SK-N-SH treated with all-trans-retinoic acid at 6 μM for 48 hours (cell line): ENCODE measurements around the gene CYB561.

Experiments
- ATAC-seq: fragments of 200-7000 bp; cut with Tn5 transposase; 3 replicates; pipeline ENCODE4 v1.9.1; 2020; ENCODE audit warnings: mild to moderate bottlenecking, moderate library complexity
- ARNTL ChIP-seq: fragments of 450-650 bp; formaldehyde crosslinking; IDR thresholded peaks from 2 replicates; pipeline ENCODE4 v1.5.0; 2020; ENCODE audit warnings: low read depth, mild to moderate bottlenecking, moderate library complexity, borderline replicate concordance
- BACH2 ChIP-seq: fragments of 250-450 bp; sonication (Bioruptor Pico); IDR thresholded peaks from 2 replicates; pipeline ENCODE4 v1.9.0; 2021; ENCODE audit warnings: mild to moderate bottlenecking, borderline replicate concordance
- CSDC2 ChIP-seq: fragments of 250-450 bp; sonication (Bioruptor Pico); IDR thresholded peaks from 2 replicates; pipeline ENCODE4 v1.5.0; 2020; ENCODE audit warnings: mild to moderate bottlenecking, moderate library complexity
- ESRRG ChIP-seq: fragments of 250-450 bp; sonication (Bioruptor Pico); IDR thresholded peaks from 2 replicates; pipeline ENCODE4 v1.6.1; 2021; ENCODE audit warnings: mild to moderate bottlenecking
- GLIS3 ChIP-seq: fragments of 250-450 bp; sonication (Bioruptor Pico); IDR thresholded peaks from 2 replicates; pipeline ENCODE4 v1.5.0; 2020; ENCODE audit warnings: mild to moderate bottlenecking, moderate library complexity
- ISL1 ChIP-seq: fragments of 250-450 bp; sonication (Bioruptor Pico); IDR thresholded peaks from 2 replicates; pipeline ENCODE4 v2.1.2; 2022; ENCODE audit warnings: mild to moderate bottlenecking, moderate library complexity
- OSR1 ChIP-seq: fragments of 250-450 bp; sonication (Bioruptor Pico); IDR thresholded peaks from 2 replicates; pipeline ENCODE4 v1.8.0; 2022; ENCODE audit warnings: moderate library complexity, mild to moderate bottlenecking, inconsistent platforms
- PPARA ChIP-seq: fragments of 250-450 bp; sonication (Bioruptor Pico); IDR thresholded peaks from 2 replicates; pipeline ENCODE4 v1.5.0; 2020; ENCODE audit warnings: mild to moderate bottlenecking, borderline replicate concordance
- RARB ChIP-seq: fragments of 250-450 bp; sonication (Bioruptor Pico); IDR thresholded peaks from 2 replicates; pipeline ENCODE4 v1.8.0; 2021; ENCODE audit warnings: mild to moderate bottlenecking, moderate library complexity
- SNAI2 ChIP-seq: fragments of 250-450 bp; sonication (Bioruptor Pico); IDR thresholded peaks from 2 replicates; pipeline ENCODE4 v1.5.0; 2020; ENCODE audit warnings: mild to moderate bottlenecking, moderate library complexity
- TCF4 ChIP-seq: fragments of 250-450 bp; sonication (Bioruptor Pico); IDR thresholded peaks from 2 replicates; pipeline ENCODE4 v1.8.0; 2021; ENCODE audit warnings: mild to moderate bottlenecking, moderate library complexity, borderline replicate concordance
- TOX ChIP-seq: fragments of 250-450 bp; sonication (Bioruptor Pico); IDR thresholded peaks from 2 replicates; pipeline ENCODE4 v1.8.0; 2021; ENCODE audit warnings: mild to moderate bottlenecking, moderate library complexity, borderline replicate concordance
- ZC3H10 ChIP-seq: fragments of 250-450 bp; sonication (Bioruptor Pico); IDR thresholded peaks from 2 replicates; pipeline ENCODE4 v1.5.1; 2021; ENCODE audit warnings: mild to moderate bottlenecking, moderate library complexity
- ZFP3 ChIP-seq: fragments of 250-450 bp; sonication (Bioruptor Pico); IDR thresholded peaks from 2 replicates; pipeline ENCODE4 v1.5.0; 2020; ENCODE audit warnings: mild to moderate bottlenecking, moderate library complexity
- ZFP30 ChIP-seq: fragments of 450-650 bp; formaldehyde crosslinking; IDR thresholded peaks from 2 replicates; pipeline ENCODE4 v1.5.0; 2022; ENCODE audit warnings: mild to moderate bottlenecking, moderate library complexity
- ZNF565 ChIP-seq: fragments of 450-650 bp; formaldehyde crosslinking; conservative IDR thresholded peaks from 2 replicates; pipeline ENCODE4 v1.5.0; 2020; ENCODE audit warnings: low read depth, mild to moderate bottlenecking, moderate library complexity
- ZNF70 ChIP-seq: fragments of 450-650 bp; formaldehyde crosslinking; IDR thresholded peaks from 2 replicates; pipeline ENCODE4 v1.5.0; 2020; ENCODE audit warnings: mild to moderate bottlenecking, moderate library complexity
- ZNF8 ChIP-seq: fragments of 450-650 bp; formaldehyde crosslinking; IDR thresholded peaks from 2 replicates; pipeline ENCODE4 v1.5.0; 2020; ENCODE audit warnings: mild to moderate bottlenecking, moderate library complexity
- TF ChIP-seq, protein P1 (sequence below): fragments of 250-450 bp; sonication (Bioruptor Pico); IDR thresholded peaks from 2 replicates; pipeline ENCODE4 v1.8.0; 2021; ENCODE audit warnings: low read depth, mild to moderate bottlenecking, moderate library complexity, borderline replicate concordance
- TF ChIP-seq, protein P2 (sequence below): fragments of 250-450 bp; sonication (Bioruptor Pico); IDR thresholded peaks from 2 replicates; pipeline ENCODE4 v1.5.1; 2020; ENCODE audit warnings: low read depth, mild to moderate bottlenecking, moderate library complexity
- TF ChIP-seq, protein P3 (sequence below): fragments of 250-450 bp; sonication (Bioruptor Pico); IDR thresholded peaks from 2 replicates; pipeline ENCODE4 v1.5.1; 2021; ENCODE audit warnings: mild to moderate bottlenecking, moderate library complexity

CYB561 gene

DNA sequence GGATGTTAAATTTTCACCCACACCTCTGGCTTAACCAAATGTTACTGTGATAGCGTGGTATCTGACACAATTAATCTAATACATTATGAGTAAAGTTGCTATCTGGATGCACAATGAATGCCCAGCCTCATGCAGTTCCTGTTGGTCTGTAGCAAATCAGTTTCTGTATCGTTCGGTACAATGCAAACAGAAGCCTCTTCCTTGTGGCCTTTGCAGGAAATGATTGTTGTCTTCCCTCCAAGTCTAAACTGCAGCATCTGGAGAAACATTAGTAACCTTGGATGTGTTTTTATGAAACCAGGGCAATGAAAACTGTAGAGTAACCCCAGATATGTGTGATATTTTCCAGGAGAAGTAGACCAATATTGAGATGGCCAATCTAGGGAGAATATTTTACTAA is 46.8 kb downstream of the CYB561 start:
- no peak for TF ChIP-seq ARNTL (CRISPR knock-in tag)
- TF ChIP-seq TCF4 (CRISPR knock-in tag): peak; percentile 52
- 0 out of 2 replicates have a peak, but pooled peaks have one; percentile 42 for TF ChIP-seq SNAI2 (CRISPR knock-in tag)
- peak; percentile 55 for ATAC-seq

DNA sequence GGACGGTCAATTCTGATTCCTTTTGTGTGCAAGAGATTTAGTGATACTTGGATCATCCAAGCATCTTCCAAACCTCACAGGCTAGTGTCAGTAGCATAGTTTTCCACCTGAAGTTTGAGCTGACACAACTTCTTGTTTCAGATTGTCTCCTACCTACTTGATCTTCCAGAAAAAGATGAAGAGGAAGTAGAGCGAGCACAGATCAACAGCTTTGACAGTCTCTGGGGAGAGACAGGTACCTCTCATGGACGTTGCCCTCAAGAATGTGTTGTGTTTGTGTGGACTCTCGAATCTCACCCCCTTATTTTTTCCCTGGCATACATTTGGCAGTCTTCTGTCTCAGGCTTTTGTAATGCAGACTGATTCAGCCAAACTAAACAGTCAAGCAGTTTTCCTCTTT is 47.4 kb downstream of the CYB561 start:
- ATAC-seq: no peak
- TF ChIP-seq ZNF70 (no peak), BACH2 (CRISPR knock-in tag) (no peak), ARNTL (CRISPR knock-in tag) (no peak), CSDC2 (CRISPR knock-in tag) (no peak), OSR1 (no peak), TCF4 (CRISPR knock-in tag) (no peak), ZC3H10 (CRISPR knock-in tag) (no peak), GLIS3 (CRISPR knock-in tag) (no peak), ZFP30 (CRISPR knock-in tag) (no peak), ESRRG (no peak)
- TF ChIP-seq, protein P1, sequence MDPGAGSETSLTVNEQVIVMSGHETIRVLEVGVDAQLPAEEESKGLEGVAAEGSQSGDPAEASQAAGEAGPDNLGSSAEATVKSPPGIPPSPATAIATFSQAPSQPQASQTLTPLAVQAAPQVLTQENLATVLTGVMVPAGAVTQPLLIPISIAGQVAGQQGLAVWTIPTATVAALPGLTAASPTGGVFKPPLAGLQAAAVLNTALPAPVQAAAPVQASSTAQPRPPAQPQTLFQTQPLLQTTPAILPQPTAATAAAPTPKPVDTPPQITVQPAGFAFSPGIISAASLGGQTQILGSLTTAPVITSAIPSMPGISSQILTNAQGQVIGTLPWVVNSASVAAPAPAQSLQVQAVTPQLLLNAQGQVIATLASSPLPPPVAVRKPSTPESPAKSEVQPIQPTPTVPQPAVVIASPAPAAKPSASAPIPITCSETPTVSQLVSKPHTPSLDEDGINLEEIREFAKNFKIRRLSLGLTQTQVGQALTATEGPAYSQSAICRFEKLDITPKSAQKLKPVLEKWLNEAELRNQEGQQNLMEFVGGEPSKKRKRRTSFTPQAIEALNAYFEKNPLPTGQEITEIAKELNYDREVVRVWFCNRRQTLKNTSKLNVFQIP: no peak

DNA sequence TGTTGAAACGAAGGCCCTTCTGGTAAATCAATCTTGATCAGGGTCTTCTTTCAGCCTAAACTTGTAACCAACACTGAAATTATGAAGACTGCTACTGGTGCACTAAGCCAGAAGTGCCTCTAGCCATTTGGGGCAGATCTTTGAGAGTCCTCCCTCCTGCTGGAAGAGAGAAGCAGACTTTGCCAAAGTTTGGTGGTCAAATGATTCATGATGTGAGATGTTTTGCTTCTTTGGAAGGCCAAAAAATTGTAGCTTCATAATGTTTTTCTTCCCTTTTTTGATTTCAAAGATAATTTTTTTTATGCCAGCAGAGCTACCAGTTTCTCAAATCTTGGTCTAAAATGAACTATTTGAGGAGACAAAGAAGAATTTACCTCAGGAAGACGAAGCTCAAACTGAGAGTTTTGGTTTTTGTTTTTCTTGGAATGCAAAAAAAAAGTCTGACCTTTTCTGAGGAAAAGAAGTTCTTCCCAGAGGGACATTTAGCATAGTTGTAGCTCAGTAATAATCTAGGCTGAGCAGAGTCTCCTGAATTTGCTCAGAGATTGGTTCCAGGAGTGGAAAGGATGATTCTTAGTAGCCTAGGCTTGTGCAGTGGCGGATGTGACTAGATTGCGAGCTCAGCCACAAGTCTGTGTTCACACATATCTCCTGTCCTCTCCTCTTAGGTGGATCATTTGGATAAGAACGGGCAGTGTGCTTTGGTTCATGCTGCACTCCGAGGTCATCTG is 50.9 kb downstream of the CYB561 start:
- peak; percentile 50 for ATAC-seq

DNA sequence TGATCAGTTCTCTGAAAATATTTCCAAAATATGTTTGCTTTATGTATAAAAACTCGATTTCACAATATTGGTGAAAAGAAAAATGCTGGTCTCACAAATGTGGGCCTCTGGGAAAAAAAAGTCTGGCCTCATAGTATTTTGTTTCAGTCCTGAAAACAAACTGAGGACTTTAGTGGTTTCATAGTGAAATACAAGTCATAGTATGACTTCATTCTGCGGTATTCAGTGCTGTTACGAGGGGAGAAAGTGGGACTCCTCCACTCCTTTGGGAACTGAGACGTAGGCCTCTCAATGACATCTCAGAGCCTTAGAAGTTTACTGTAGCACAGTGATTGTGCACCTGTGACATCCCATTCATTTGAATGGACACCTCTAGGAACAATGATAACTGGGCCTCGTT is 56.0 kb downstream of the CYB561 start:
- TF ChIP-seq, protein P2, sequence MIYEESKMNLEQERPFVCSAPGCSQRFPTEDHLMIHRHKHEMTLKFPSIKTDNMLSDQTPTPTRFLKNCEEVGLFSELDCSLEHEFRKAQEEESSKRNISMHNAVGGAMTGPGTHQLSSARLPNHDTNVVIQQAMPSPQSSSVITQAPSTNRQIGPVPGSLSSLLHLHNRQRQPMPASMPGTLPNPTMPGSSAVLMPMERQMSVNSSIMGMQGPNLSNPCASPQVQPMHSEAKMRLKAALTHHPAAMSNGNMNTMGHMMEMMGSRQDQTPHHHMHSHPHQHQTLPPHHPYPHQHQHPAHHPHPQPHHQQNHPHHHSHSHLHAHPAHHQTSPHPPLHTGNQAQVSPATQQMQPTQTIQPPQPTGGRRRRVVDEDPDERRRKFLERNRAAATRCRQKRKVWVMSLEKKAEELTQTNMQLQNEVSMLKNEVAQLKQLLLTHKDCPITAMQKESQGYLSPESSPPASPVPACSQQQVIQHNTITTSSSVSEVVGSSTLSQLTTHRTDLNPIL (CRISPR knock-in tag): no peak
- no peak for TF ChIP-seq OSR1
- no peak for TF ChIP-seq ZNF8 (CRISPR knock-in tag)
- no peak for TF ChIP-seq ZFP3 (CRISPR knock-in tag)
- ATAC-seq: no peak

More for the DNA sequence above, 50.9 kb downstream of the CYB561 start:
- TF ChIP-seq SNAI2 (CRISPR knock-in tag) (no peak), ZFP30 (CRISPR knock-in tag) (no peak), ZNF565 (CRISPR knock-in tag) (no peak)
- TF ChIP-seq, protein P2 (CRISPR knock-in tag): no peak
- TF ChIP-seq, protein P3, sequence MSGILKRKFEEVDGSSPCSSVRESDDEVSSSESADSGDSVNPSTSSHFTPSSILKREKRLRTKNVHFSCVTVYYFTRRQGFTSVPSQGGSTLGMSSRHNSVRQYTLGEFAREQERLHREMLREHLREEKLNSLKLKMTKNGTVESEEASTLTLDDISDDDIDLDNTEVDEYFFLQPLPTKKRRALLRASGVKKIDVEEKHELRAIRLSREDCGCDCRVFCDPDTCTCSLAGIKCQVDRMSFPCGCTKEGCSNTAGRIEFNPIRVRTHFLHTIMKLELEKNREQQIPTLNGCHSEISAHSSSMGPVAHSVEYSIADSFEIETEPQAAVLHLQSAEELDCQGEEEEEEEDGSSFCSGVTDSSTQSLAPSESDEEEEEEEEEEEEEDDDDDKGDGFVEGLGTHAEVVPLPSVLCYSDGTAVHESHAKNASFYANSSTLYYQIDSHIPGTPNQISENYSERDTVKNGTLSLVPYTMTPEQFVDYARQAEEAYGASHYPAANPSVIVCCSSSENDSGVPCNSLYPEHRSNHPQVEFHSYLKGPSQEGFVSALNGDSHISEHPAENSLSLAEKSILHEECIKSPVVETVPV (CRISPR knock-in tag): no peak
- TF ChIP-seq, protein P1: no peak
- TF ChIP-seq, all 23 proteins: peak for 0

DNA sequence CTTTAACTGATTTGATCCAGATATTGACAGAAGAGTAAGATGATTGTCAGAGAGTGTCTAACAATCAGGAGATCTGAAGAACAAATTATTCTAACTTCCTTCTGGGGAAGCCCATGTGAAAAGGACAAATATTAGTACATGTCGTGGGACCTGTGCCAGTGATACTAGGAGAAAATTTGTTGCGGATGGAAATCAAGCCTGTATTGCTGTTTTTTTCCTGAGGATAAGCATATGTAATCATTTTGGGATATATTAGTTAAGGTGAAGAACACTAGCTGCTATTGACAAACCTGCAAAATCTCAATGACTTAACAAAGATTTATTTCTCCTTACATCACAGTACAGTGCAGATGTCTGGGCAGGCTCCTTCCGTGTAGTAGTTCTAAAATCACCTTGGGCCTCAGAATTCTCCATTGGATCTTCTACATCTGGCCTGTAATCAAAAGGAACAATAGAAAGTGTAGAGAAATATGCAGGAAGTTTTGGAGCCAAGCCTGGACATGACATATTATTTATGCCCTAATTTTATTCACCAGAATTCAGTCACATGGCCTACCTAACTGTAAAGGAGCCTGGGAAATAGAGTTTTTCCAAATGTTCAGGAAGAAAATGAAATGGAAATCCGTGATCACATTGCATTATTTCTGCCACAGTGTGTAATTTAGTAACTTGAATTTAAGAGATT is 58.3 kb downstream of the CYB561 start:
- no peak for ATAC-seq
- no peak for TF ChIP-seq PPARA (CRISPR knock-in tag)
- TF ChIP-seq ISL1 (CRISPR knock-in tag): no peak
- TF ChIP-seq, protein P1: no peak
- TF ChIP-seq OSR1: no peak
- no peak for TF ChIP-seq RARB (CRISPR knock-in tag)
- no peak for TF ChIP-seq ZFP3 (CRISPR knock-in tag)
- TF ChIP-seq ZC3H10 (CRISPR knock-in tag): no peak
- TF ChIP-seq CSDC2 (CRISPR knock-in tag): no peak
- no peak for TF ChIP-seq ZFP30 (CRISPR knock-in tag)
- TF ChIP-seq ARNTL (CRISPR knock-in tag): no peak
- TF ChIP-seq, protein P3 (CRISPR knock-in tag): no peak
- no peak for TF ChIP-seq SNAI2 (CRISPR knock-in tag)
- TF ChIP-seq TOX (CRISPR knock-in tag): no peak
- TF ChIP-seq ZNF8 (CRISPR knock-in tag): no peak
